ENCODE measurements around the gene FAHD1. TPM values are rescaled to one million over a fixed set of nuclear protein-coding genes. Genes with fewer than 3 reads are reported as not detected.

FAHD1 gene
- total RNA-seq (10 to 100 TPM; 24.5 to 26.8 TPM), polyA plus RNA-seq (10 to 100 TPM; 17.2 to 32.1 TPM)
- long read RNA-seq, donor 1, transcript FAHD1-203 (1 exons, 1,974 nt): major isoform, 37 of 75 reads
- long read RNA-seq, donor 1, partial matches to known transcripts: 17 of 75 reads
- long read RNA-seq, donor 1, other reads (novel, unspliced or antisense): 21 of 75 reads
- long read RNA-seq, donor 2, transcript FAHD1-203 (1 exons, 1,974 nt): major isoform, 12 of 12 reads
- long read RNA-seq, donor 2, partial matches to known transcripts: 0 of 12 reads
- long read RNA-seq, donor 2, other reads (novel, unspliced or antisense): 0 of 12 reads
- long read RNA-seq, donor 3, transcript FAHD1-203 (1 exons, 1,974 nt): major isoform, 8 of 8 reads
- long read RNA-seq, donor 3, partial matches to known transcripts: 0 of 8 reads
- long read RNA-seq, donor 3, other reads (novel, unspliced or antisense): 0 of 8 reads
- long read RNA-seq, donor 4, transcript FAHD1-203 (1 exons, 1,974 nt): major isoform, 15 of 15 reads
- long read RNA-seq, donor 4, partial matches to known transcripts: 0 of 15 reads
- long read RNA-seq, donor 4, other reads (novel, unspliced or antisense): 0 of 15 reads
- long read RNA-seq, donor 5, transcript FAHD1-203 (1 exons, 1,974 nt): major isoform, 40 of 41 reads
- long read RNA-seq, donor 5, partial matches to known transcripts: 0 of 41 reads
- long read RNA-seq, donor 5, other reads (novel, unspliced or antisense): 0 of 41 reads

DNA sequence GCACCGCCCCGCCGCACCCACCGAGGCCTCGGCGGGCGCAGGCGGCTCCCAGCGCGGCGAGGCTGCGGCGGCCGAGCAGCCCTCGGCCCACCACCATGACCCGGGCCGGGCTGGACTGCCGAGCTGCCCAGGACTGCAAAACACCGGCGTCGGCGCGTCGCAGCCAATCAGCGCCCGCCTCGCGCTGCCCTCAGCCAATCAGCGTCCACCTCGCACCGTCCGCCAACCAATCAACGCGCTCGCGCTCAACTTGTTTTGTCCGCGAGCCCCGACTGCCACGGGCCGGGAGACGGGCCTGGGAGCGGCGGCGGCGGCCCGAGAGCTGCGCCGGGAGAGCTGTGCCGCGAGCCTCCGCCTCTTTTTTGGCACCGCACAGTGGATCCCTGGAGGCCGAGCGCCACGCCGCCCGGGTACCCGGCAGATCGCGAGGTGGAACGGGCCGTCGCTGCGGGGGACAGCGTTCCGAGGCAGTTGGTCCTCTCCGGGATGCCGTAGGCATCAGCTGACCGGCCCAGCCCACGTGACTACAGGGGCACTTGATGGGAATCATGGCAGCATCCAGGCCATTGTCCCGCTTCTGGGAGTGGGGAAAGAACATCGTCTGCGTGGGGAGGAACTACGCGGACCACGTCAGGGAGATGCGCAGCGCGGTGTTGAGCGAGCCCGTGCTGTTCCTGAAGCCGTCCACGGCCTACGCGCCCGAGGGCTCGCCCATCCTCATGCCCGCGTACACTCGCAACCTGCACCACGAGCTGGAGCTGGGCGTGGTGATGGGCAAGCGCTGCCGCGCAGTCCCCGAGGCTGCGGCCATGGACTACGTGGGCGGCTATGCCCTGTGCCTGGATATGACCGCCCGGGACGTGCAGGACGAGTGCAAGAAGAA, at the start of gene FAHD1, which contains the start of gene HAGH:
TSS of gene FAHD1 (plus strand) at position 516 of the 883 bp plus-strand sequence. CDS start at position 549, 33 bp downstream.
TSS of gene HAGH (minus strand) at position 135 of the 883 bp plus-strand sequence. CDS start at position 97, 38 bp downstream.
- TF ChIP-seq, protein P1, sequence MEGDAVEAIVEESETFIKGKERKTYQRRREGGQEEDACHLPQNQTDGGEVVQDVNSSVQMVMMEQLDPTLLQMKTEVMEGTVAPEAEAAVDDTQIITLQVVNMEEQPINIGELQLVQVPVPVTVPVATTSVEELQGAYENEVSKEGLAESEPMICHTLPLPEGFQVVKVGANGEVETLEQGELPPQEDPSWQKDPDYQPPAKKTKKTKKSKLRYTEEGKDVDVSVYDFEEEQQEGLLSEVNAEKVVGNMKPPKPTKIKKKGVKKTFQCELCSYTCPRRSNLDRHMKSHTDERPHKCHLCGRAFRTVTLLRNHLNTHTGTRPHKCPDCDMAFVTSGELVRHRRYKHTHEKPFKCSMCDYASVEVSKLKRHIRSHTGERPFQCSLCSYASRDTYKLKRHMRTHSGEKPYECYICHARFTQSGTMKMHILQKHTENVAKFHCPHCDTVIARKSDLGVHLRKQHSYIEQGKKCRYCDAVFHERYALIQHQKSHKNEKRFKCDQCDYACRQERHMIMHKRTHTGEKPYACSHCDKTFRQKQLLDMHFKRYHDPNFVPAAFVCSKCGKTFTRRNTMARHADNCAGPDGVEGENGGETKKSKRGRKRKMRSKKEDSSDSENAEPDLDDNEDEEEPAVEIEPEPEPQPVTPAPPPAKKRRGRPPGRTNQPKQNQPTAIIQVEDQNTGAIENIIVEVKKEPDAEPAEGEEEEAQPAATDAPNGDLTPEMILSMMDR (IDR thresholded peaks at IDR 0.05; ENCODE audit: control extremely low read depth, extremely low read depth): no peak
- H3K36me3 ChIP-seq (ENCODE audit: control insufficient read depth in 4 of 4, insufficient read depth in 4 of 4, low read length in 4 of 4): peaks cover 2 to 17% (median 7%) of the 10 kb centered on the region in 4 donors
- ATAC-seq (ENCODE audit: insufficient read depth, low FRiP score): peak; percentile 93
- no peaks in the 10 kb centered on the region for H3K9me3 ChIP-seq (ENCODE audit: control insufficient read depth in 4 of 4, insufficient read depth in 3 of 4, low read length in 3 of 4)
- H3K9ac ChIP-seq (ENCODE audit: insufficient read depth in 1 of 2, low read length in 2 of 2): peak within 1 kb of the TSS; percentile 50 to 80
- H3K27ac ChIP-seq (ENCODE audit: low read depth in 1 of 2, low read length in 1 of 2): peak within 1 kb of the TSS; percentile 86 to 91
- peak within 1 kb of the TSS; percentile 62 for H3K4me3 ChIP-seq
- H3K27me3 ChIP-seq (ENCODE audit: control insufficient read depth in 3 of 3, insufficient read depth in 3 of 3, low read length in 2 of 3): no peaks in the 10 kb centered on the region
- 0% methylated on average over 91 to 104 of the region's 104 CpGs for WGBS, 2 donors
- peak; percentile 94 to 97 (median 96) for DNase-seq
- H3K4me1 ChIP-seq (ENCODE audit: control insufficient read depth in 5 of 5, insufficient read depth in 5 of 5, low read length in 5 of 5): peaks cover 6 to 26% (median 10%) of the 10 kb centered on the region in 5 donors

DNA sequence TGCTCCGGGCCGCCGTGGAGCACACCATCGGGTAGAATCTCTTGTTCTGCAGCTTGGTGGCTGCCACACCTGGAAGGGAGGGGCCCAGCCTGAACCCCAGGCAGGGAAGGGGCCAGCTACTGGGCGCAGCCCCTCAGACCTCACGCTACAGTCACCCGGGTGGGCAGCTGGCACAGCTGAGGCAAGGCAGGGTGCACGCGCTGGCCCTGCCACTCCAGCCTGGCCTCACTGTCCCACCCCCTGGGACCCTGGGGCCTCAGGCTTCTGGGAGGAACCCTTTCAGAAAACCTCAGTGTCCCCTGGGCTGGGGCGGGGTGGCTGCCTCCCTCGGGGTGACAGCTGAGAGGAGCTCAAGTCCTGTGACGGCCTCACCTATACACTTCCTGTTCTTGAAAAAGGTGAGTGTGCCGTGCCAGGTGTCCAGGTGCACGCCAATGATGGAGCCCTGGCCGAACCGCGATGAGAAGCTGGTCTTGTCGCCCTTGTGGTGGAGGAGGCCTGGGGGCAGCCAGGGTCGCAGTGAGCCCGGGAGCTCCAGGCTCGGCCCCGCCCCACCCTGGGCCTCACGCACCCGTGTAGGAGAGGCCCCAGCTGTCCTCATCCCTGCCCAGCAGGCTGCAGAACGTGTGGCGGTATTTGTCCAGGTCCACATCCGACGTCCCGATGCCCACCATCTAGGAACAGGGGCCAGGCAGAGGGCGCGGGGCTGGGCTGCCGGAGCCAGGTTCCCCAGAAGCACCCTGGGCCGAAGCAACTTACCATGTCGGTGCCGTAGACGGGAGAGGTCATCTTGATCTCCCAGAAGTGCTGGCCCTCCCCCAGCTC, 49.4 kb upstream of the FAHD1 start:
- WGBS, 2 donors: 87% methylated on average over 32 to 36 of the region's 36 CpGs
- H3K9me3 ChIP-seq (ENCODE audit: control insufficient read depth in 4 of 4, insufficient read depth in 3 of 4, low read length in 3 of 4): no peaks in the 10 kb centered on the region
- no peak overlapping the region for H3K4me3 ChIP-seq
- ATAC-seq (ENCODE audit: insufficient read depth, low FRiP score): no peak
- no peak overlapping the region for H3K9ac ChIP-seq (ENCODE audit: insufficient read depth in 1 of 2, low read length in 2 of 2)
- H3K36me3 ChIP-seq (ENCODE audit: control insufficient read depth in 4 of 4, insufficient read depth in 4 of 4, low read length in 4 of 4): peaks cover 4 to 41% (median 13%) of the 10 kb centered on the region in 4 donors
- TF ChIP-seq, protein P1 (IDR thresholded peaks at IDR 0.05; ENCODE audit: control extremely low read depth, extremely low read depth): no peak
- H3K27ac ChIP-seq (ENCODE audit: low read depth in 1 of 2, low read length in 1 of 2): no peak overlapping the region
- peaks cover 0 to 22% (median 3%) of the 10 kb centered on the region in 5 donors for H3K4me1 ChIP-seq (ENCODE audit: control insufficient read depth in 5 of 5, insufficient read depth in 5 of 5, low read length in 5 of 5)
- H3K27me3 ChIP-seq (ENCODE audit: control insufficient read depth in 3 of 3, insufficient read depth in 3 of 3, low read length in 2 of 3): no peaks in the 10 kb centered on the region
- no peak for DNase-seq

Data from lung (tissue), 16 donors.